GM19324 (cell line): ENCODE results near the gene NSMCE1.
"Not testable (repeated sequence)": the region's sequence is repeated elsewhere in the genome, so short reads cannot be mapped to it uniquely, and the experiment has no call there.

Source experiments
- ATAC-seq: cut with Tn5 transposase; IDR thresholded peaks from one replicate; pipeline ENCODE4 v1.9.1; 2021; ENCODE audit warnings: mild to moderate bottlenecking, moderate library complexity; ENCODE audit not compliant: unreplicated experiment, low FRiP score

NSMCE1 gene

GRCh38 chr16:27220527-27220926 lies 48.0 kb downstream of the NSMCE1 start:
- no peak for ATAC-seq

- ATAC-seq: no peak
Observed at GRCh38 chr16:27220120-27220519, 48.5 kb downstream of the NSMCE1 start.

GRCh38 chr16:27219161-27219560 lies 49.4 kb downstream of the NSMCE1 start:
- no peak for ATAC-seq

- ATAC-seq: no peak
Observed at GRCh38 chr16:27218756-27219155, 49.8 kb downstream of the NSMCE1 start.

DNA sequence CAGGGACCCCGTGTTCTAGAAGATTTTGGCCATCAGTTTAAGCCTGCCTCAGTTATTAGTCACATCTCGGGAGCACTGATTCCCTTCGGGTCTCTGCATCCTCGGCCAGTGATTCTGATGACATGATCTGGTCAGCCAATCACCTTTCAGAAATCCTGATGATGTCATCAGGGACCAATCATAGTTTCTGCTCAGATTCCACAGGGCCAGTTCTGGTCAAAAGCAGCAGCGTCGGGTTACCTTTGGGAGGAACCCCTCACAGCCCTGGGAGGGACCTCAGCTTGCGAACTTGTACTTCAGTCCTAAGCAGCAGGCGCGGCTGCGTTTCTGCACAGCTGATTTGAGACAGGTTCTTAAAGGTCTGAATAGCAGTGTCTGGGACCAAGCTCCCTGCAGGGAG lies 51.3 kb downstream of the NSMCE1 start:
- no peak for ATAC-seq

DNA sequence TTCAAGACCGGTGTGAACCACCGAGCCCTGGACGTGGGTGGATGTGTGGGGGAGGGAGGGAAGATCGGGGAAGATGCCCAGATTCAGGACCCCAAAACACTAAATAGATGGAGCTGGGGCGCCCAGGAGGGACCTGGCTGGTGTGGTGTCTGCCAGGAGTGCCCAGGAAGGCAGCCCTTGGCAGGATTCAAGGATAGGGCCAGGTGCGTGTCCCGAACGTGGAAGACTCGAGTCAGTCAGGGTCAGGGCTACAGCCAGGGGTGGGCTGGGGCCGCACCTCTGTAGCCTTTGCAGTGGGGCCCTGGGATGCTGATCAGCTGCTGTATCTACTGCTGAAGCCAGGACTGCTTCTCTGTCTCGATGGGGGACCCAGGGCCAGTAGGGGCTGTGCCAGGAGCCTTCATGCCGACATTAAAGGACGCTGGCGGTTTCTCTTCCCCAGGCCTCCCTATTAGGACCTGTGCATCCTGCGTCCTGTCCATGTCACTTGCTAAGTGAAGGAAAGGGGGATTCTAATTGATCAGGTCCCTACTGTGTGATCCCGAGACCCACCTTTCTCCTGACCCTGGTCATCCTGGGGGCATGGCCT lies 52.2 kb downstream of the NSMCE1 start:
- ATAC-seq: no peak

- ATAC-seq: no peak
Observed at GRCh38 chr16:27215660-27216059, 52.9 kb downstream of the NSMCE1 start.

DNA sequence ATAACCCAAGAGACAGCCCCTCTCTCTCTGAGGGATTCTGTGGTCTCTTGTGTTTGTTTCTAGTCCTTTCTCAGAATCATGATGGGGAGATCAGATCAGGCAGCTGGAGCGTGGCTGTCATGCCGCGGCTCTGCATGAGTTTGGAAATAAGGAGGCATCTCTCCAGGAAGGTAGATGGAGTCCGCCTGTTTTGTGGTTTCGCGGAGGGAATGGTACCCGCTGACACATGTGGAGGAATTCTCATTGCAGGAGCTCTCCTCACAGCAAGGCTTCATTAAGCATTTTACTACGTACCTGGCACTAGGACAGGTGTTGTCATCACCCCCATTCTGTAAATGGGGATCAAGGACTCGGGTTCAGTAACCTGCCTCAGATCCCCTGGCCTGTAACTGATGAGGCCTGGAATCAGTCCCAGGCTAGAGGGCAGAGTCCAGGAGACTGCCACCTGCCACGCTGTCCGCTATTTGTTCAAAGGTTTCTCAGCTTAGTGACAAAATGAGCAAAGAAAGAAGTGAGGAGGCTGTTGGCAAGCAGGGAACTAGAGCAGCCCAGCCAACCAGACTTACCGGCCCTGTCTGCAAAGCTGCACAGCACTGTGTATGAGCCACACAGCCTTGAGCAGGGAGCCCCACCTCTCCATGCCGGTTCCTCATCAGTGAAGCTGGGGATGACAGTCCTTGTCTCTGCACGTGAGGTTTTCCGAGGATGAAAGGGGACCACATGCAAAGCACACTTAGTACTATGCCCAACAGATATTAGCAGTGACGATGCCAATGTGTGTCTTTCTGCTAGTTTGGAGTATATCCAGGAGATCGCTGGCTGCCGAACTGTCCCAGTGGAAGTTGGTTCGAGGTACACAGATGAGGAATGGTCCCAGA lies 54.2 kb downstream of the NSMCE1 start:
- no peak for ATAC-seq

DNA sequence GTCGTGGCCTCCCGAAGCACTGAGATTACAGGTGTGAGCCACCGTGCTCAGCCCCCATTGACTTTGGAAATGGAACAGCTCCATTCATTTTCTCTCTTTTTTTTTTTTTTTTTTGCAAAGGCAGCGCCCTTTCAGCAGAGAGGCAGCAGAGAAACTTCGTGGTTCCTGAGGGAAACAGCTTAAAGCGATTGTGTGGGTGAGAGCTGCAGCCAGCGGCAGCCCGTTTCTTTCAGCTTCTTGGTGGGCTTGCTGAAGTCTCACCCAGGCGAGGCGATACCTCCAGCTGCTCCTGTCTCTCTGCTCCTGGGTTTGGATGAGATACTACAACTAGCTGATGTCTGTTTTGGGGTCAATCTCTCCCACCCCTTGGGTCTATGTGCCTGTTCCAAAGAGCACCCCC lies 57.5 kb downstream of the NSMCE1 start:
- no peak for ATAC-seq

DNA sequence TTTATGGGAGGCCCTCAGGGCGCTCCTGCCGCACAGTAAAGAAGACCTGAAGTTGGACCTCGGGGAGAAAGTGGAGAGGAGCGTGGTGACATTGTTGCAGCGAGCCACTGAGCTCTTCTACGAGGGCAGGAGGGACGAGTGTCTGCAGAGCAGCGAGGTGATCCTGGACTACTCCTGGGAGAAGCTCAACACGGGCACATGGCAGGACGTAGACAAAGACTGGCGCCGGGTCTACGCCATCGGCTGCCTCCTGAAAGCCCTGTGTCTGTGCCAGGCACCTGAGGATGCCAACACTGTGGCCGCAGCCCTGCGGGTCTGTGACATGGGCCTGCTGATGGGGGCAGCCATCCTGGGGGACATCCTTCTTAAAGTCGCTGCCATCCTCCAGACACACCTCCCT lies 58.4 kb downstream of the NSMCE1 start:
- ATAC-seq: no peak

DNA sequence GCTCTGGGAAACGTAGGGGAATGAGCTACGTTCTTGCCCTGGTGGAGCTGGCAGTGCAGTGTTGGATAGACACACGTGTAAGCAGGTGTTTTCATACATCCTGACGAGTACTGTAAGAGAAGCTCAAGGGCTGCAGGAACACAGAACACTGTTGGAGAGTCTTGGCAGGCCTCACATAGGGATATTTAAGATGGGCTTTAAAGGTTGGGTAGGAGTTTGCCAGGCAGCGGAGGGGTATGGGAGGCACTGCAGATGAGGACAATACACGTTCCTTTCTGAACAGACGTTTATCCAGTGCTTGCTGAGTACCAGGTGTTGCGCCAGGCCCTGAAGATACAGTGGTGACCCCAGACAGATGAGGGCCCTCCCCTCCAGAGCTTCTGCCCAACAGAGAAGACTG lies 59.0 kb downstream of the NSMCE1 start:
- no peak for ATAC-seq

GRCh38 chr16:27208796-27209195 lies 59.8 kb downstream of the NSMCE1 start:
- ATAC-seq: no peak

GRCh38 chr16:27208081-27208680 lies 60.4 kb downstream of the NSMCE1 start:
- ATAC-seq: no peak

GRCh38 chr16:27207121-27207520 lies 61.5 kb downstream of the NSMCE1 start:
- not testable (repeated sequence) for ATAC-seq

DNA sequence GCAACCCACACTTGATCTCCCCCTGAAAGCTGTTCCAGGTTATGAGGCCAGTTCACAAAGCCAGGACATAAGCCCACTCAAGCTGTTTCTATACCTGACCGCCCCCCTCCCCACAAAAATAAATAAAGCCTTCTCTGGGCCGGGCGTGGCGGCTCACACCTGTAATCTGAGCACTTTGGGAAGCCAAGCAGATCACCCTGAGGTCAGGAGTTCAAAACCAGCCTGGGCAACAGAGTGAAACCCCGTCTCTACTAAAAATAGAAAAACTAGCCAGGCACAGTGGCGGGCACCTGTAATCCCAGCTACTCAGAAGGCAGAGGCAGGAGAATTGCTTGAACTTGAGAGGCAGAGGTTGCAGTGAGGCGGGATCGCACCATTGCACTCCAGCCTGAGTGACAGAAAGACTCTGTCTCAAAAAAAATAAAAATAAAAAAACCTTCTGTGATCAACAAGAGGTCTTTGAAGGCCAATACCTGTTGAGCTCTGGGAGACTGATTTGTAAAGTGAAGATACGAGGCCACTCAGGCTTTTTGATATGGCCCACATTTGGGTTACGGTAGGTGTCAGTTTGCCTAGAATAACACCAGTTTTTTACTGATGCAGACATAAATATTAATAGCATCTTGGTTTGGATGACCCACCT lies 63.0 kb downstream of the NSMCE1 start:
- ATAC-seq: no peak

DNA sequence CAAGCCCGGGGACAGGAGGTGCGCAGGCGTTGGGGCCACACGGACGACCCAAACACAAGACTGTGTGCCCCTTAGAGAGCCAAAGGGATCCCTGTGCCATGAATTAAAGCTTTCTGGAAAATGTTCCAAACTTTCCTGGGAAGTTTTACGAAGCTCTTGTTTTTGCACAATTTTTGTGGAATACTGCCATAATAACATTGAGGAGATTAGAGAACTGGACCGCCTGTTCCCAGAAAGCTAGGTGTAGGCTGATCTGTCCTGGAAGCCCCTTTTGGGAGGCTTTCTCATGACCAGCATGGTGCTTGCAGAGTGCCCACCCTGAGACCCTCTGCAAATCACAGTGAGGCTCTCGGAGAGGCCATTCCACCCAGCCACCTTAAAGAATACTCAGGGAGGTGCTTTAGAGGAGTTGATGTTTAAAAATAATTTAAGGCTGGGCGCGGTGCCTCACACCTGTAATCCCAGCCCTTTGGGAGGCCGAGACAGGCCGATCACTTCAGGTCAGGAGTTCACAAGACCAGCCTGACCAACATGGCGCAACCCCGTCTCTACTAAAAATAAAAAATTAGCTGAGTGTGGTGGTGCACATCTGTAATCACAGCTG lies 64.2 kb downstream of the NSMCE1 start:
- no peak for ATAC-seq

GRCh38 chr16:27203507-27204311 lies 64.9 kb downstream of the NSMCE1 start, which contains the start of gene KDM8:
TSS of gene KDM8 (plus strand) at chr16:27203526. CDS start at chr16:27210124, 6,598 bp downstream.
- peak; percentile 89 for ATAC-seq

- ATAC-seq: peak; percentile 68
Observed at GRCh38 chr16:27202923-27203506, 65.6 kb downstream of the NSMCE1 start.

GRCh38 chr16:27200914-27201313 lies 67.7 kb downstream of the NSMCE1 start:
- ATAC-seq: not testable (repeated sequence)
